Measurements from ENCODE around the gene CTU1. TPM values are rescaled to one million over a fixed set of nuclear protein-coding genes. Genes with fewer than 3 reads are reported as not detected.

CTU1 gene
- total RNA-seq, 1 donor from 2014 or later, result 4.4 TPM

Other genes starting within 250 kb of the CTU1 start
- not detected for gene KLK2, start 235.0 kb downstream of the CTU1 start, total RNA-seq
- gene KLK4, start 197.0 kb downstream of the CTU1 start, total RNA-seq, result not detected
- gene KLK5, start 155.4 kb downstream of the CTU1 start, total RNA-seq, result not detected
- not detected for gene KLK6, start 138.8 kb downstream of the CTU1 start, total RNA-seq
- gene KLK7, start 124.5 kb downstream of the CTU1 start, total RNA-seq, result not detected
- not detected for gene KLK8, start 106.8 kb downstream of the CTU1 start, total RNA-seq
- gene KLK10, start 88.7 kb downstream of the CTU1 start, total RNA-seq, result not detected
- not detected for gene KLK11, start 81.8 kb downstream of the CTU1 start, total RNA-seq
- gene KLK12, start 73.4 kb downstream of the CTU1 start, total RNA-seq, result not detected
- gene KLK13, start 43.3 kb downstream of the CTU1 start, total RNA-seq, result not detected
- gene KLK14, start 25.5 kb downstream of the CTU1 start, total RNA-seq, result not detected
- gene SIGLEC9, start 16.5 kb upstream of the CTU1 start, total RNA-seq, result 4.8 TPM
- gene SIGLEC7, start 33.9 kb upstream of the CTU1 start, total RNA-seq, result 3.8 TPM
- 3.4 TPM for gene CD33, start 116.7 kb upstream of the CTU1 start, total RNA-seq
- not detected for gene SIGLECL1, start 142.7 kb upstream of the CTU1 start, total RNA-seq
- 0.86 TPM for gene IGLON5, start 203.2 kb upstream of the CTU1 start, total RNA-seq
- 1.8 TPM for gene VSIG10L, start 233.7 kb upstream of the CTU1 start, total RNA-seq